CD4-positive, CD25-positive, alpha-beta regulatory T cell (primary cell): ENCODE data around the gene TM6SF1. TPM values are rescaled to one million over a fixed set of nuclear protein-coding genes. Genes with fewer than 3 reads are reported as not detected.
"Not testable (repeated sequence)": the region's sequence is repeated elsewhere in the genome, so short reads cannot be mapped to it uniquely, and the experiment has no call there.

ENCODE experiments used
- ATAC-seq, 2 donors: fragments of 150-1000 bp; cut with Tn5 transposase; one replicate each; pipeline ENCODE4 v1.10.0; 2021; ENCODE audit warnings: low read depth in 2 of 2, moderate number of reproducible peaks in 2 of 2, moderate library complexity in 1 of 2
- DNase-seq, 3 donors: peaks; one replicate each; pipeline versions ENCODE4 v3.0.0 to v3.0.0-alpha.2; 2012 to 2022; ENCODE audit warnings: mixed read lengths in 1 of 3
- H3K27ac ChIP-seq: one replicate; pipeline ENCODE4 v1.7.0; 2013; ENCODE audit warnings: mild to moderate bottlenecking, low read length; ENCODE audit not compliant: insufficient read depth, poor library complexity, severe bottlenecking
- H3K27me3 ChIP-seq: one replicate; pipeline ENCODE4 v1.7.0; 2013; ENCODE audit warnings: low read length; ENCODE audit not compliant: control insufficient read depth, insufficient read depth
- H3K36me3 ChIP-seq: one replicate; pipeline ENCODE4 v1.7.0; 2013; ENCODE audit warnings: mild to moderate bottlenecking, low read length, moderate library complexity; ENCODE audit not compliant: control insufficient read depth, insufficient read depth
- H3K4me1 ChIP-seq: 2 replicates; pipeline ENCODE4 v1.7.0; 2013; ENCODE audit warnings: mild to moderate bottlenecking, low read length; ENCODE audit not compliant: insufficient read depth, control insufficient read depth, poor library complexity, severe bottlenecking
- H3K4me3 ChIP-seq: one replicate; pipeline ENCODE4 v1.7.0; 2013; ENCODE audit warnings: low read depth, mild to moderate bottlenecking, low read length, moderate library complexity
- H3K9me3 ChIP-seq, 2 experiments: 1 replicate in 1 of 2; 2 replicates in 1 of 2; pipeline ENCODE4 v1.7.0; 2013; ENCODE audit warnings: low read length in 2 of 2, mild to moderate bottlenecking in 1 of 2, moderate library complexity in 1 of 2; ENCODE audit not compliant: control insufficient read depth in 2 of 2
- H3K27ac Mint-ChIP-seq, 3 donors: one replicate each; pipeline ENCODE4 v1.8.0; 2020 to 2022; ENCODE audit warnings: mild to moderate bottlenecking in 3 of 3, mixed read lengths in 3 of 3, moderate library complexity in 2 of 3
- H3K27me3 Mint-ChIP-seq: one replicate; pipeline ENCODE4 v1.8.0; 2022; ENCODE audit warnings: mild to moderate bottlenecking, mixed read lengths
- H3K36me3 Mint-ChIP-seq: one replicate; pipeline ENCODE4 v1.8.0; 2020; ENCODE audit warnings: mixed read lengths
- H3K4me1 Mint-ChIP-seq, 4 donors: one replicate each; pipeline ENCODE4 v1.8.0; 2020 to 2022; ENCODE audit warnings: mixed read lengths in 4 of 4, mild to moderate bottlenecking in 1 of 4
- H3K4me3 Mint-ChIP-seq, 4 donors: one replicate each; pipeline ENCODE4 v1.8.0; 2020 to 2022; ENCODE audit warnings: mild to moderate bottlenecking in 4 of 4, mixed read lengths in 4 of 4, moderate library complexity in 3 of 4
- H3K9me3 Mint-ChIP-seq, 7 donors: one replicate each; pipeline ENCODE4 v1.8.0; 2020 to 2022; ENCODE audit warnings: mixed read lengths in 7 of 7, mild to moderate bottlenecking in 3 of 7, moderate library complexity in 2 of 7
- polyA plus RNA-seq, 4 donors: library from polyadenylated mRNA; unstranded; fragments of 300-500 nt; fragmentation: Illumina TruSeq; gene quantifications; one replicate each; pipeline ENCODE4 v1.2.3, GENCODE V29; 2021
- total RNA-seq: library from RNA; stranded (reverse); gene quantifications from one replicate; pipeline ENCODE4 v1.2.3, GENCODE V29; 2022

TM6SF1 gene
- total and polyA plus RNA-seq, 5 donors from 2014 or later = 0.16 to 0.42 TPM; not detected in 3

DNA sequence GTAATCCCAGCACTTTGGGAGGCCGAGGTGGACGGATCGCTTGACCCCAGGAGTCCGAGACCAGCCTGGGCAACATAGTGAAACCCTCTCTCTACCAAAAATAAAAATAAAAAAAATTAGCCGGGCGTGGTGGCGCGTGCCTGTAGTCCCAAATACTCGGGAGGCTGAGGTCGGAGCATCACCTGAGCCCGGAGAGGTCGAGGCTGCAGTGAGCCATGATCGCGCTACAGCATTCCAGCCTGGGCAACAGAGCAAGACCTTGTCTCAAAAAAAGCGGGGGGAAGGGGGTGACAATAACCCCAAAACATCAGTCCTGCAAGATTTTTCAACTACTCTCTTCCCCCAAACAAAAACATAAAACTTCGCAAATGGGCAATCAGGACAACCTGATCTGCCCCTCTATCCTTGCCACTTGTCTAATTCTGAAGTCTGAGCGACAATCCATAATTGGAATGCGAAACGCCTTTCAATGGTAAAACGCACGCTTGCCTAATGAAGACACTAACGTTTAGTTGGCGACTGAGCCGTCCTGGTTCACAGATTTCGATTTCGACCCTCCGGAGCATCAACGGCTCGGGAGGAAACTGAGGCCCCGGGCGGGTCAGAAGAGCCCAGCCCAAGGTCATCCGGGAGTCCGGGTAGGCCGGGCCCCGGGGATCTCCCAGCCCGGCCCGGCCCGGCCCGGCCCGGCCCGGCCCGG is 41.3 kb upstream of the TM6SF1 start:
- Histone ChIP-seq H3K9me3 (no peaks in the 10 kb centered on the region), H3K27me3 (no peaks in the 10 kb centered on the region), H3K4me3 (peak overlapping the region; percentile 98), H3K27ac (peak overlapping the region; percentile 78), H3K4me1 (peaks cover 54% of the 10 kb centered on the region), H3K36me3 (peaks cover 12% of the 10 kb centered on the region)
- peak overlapping the region; percentile 34 to 88 (median 48) for H3K27ac Mint-ChIP-seq
- no peaks in the 10 kb centered on the region for H3K9me3 Mint-ChIP-seq
- no peaks in the 10 kb centered on the region for H3K36me3 Mint-ChIP-seq
- H3K27me3 Mint-ChIP-seq = no peaks in the 10 kb centered on the region
- H3K4me1 Mint-ChIP-seq = peaks cover 7 to 23% (median 19%) of the 10 kb centered on the region in 4 donors
- ATAC-seq = no peak
- DNase-seq = peak in 1 of 3 donors; percentile 30
- H3K4me3 Mint-ChIP-seq = no peak overlapping the region

DNA sequence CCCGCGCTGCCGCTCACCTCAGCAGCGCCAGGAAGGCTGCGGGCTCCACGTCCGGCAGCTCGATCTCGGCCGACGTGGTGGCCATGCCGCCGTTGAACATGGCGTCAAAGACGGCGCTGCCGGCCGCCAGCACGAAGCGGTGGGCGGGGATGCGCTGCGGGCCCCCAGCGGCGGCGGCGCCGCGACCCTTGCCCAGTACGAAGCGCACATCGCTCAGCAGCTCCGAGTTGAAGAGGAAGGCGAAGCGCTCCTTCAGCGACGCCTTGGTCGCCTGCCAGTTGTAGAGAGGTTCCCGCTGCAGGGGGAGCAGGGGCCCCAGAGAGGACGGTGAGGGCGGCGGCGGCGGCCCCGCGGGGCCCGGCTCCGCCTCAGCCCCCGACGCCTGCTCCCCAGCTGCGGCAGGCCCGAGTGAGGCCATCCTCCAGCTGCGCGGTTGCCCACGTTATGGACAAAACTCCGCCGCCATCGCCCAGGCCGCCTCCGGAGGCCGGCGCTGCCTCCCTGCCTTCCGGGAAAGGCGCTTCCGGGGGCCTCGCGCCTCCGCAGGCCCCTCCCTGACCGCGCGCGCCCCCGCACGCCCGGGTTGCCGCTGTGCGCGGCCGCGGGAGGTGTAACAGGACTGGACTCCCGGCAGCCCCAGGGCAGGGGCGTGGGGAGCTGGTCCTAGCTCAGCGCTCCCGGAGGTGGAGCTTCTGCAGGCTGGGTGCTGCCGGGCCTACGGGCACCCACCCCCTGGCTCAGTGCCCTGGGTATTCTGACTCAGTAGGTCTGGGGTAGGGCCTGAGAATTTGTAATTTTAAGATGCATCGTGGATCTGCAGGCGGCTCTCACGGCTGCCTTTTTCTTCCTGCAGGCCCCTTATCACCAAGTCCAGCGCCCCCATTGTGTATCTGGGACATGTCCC is 40.5 kb upstream of the TM6SF1 start, which contains the start of gene BTBD1:
BTBD1 (minus strand) TSS at position 519 of the 904 bp plus-strand sequence; CDS start at position 418, 101 bp downstream.
- ATAC-seq = peak; percentile 80 to 86
- H3K4me1 Mint-ChIP-seq = peaks cover 7 to 23% (median 19%) of the 10 kb centered on the region in 4 donors
- no peaks in the 10 kb centered on the region for H3K27me3 ChIP-seq

DNA sequence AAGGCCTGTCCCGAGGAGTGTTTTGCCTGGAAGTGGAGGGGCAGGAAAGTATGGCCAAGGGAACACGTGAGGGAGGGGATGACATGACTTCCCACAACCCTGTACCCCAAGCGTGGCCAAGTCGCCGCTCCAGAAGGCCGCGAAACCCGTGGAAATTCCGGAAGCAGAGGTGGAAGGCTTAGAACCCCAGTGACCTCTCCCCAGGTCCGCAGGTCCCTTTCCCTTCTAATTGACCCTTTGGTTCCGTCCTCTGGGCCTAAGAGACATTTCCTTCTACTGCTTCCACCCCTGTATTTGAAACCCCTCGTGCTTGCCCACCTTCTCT is 39.8 kb upstream of the TM6SF1 start:
- peak overlapping the region; percentile 78 for H3K27ac ChIP-seq
- Mint-ChIP-seq H3K9me3 (peaks cover 0 to 5% (median 2%) of the 10 kb centered on the region in 7 donors), H3K4me1 (peaks cover 7 to 23% (median 19%) of the 10 kb centered on the region in 4 donors), H3K36me3 (no peaks in the 10 kb centered on the region), H3K27me3 (no peaks in the 10 kb centered on the region), H3K4me3 (peak overlapping the region in 3 of 4 donors; percentile 81 to 93 (median 81)), H3K27ac (peak overlapping the region in 2 of 3 donors; percentile 62 to 87)
- peaks cover 2% of the 10 kb centered on the region for H3K36me3 ChIP-seq
- H3K4me3 ChIP-seq = peak overlapping the region; percentile 35
- no peaks in the 10 kb centered on the region for H3K27me3 ChIP-seq
- ATAC-seq = no peak
- no peaks in the 10 kb centered on the region for H3K9me3 ChIP-seq
- peaks cover 39% of the 10 kb centered on the region for H3K4me1 ChIP-seq
- no peak for DNase-seq

More for the DNA sequence above, 40.5 kb upstream of the TM6SF1 start, which contains the start of gene BTBD1:
- peak within 1 kb of the TSS; percentile 48 to 88 (median 87) for H3K27ac Mint-ChIP-seq
- peak within 1 kb of the TSS in 3 of 4 donors; percentile 81 to 93 (median 81) for H3K4me3 Mint-ChIP-seq
- H3K36me3 Mint-ChIP-seq = no peaks in the 10 kb centered on the region
- H3K9me3 ChIP-seq = no peaks in the 10 kb centered on the region
- H3K27me3 Mint-ChIP-seq = no peaks in the 10 kb centered on the region
- H3K4me1 ChIP-seq = peaks cover 46% of the 10 kb centered on the region
- peak within 1 kb of the TSS; percentile 98 for H3K4me3 ChIP-seq
- DNase-seq = peak; percentile 68 to 90 (median 75)
- H3K9me3 Mint-ChIP-seq = no peaks in the 10 kb centered on the region
- peak within 1 kb of the TSS; percentile 78 for H3K27ac ChIP-seq
- peaks cover 6% of the 10 kb centered on the region for H3K36me3 ChIP-seq

DNA sequence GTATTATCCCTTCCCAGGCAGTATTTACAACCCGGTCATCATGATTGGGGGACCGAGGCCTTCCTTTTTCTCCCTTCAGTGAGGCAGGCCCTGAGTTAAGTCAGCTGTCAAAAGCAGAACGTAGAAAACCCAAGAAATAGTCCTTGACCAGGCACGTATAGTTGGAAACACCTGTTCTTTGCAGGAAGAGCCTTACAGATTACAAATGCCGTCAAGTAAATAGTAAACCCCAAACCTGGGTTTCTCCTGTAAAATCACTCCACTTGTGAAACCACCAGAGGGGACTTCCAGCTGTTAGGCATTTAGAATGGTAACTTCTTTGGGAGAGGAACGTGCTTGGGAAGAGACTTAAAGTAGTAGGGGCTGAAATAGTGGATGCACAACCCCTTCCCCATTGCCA is 39.4 kb upstream of the TM6SF1 start:
- ATAC-seq = no peak
- peak overlapping the region; percentile 14 for H3K27ac ChIP-seq
- no peak overlapping the region for H3K4me3 ChIP-seq
- no peaks in the 10 kb centered on the region for H3K27me3 ChIP-seq
- Mint-ChIP-seq H3K9me3 (peaks cover 0 to 5% (median 2%) of the 10 kb centered on the region in 7 donors), H3K4me1 (peaks cover 7 to 23% (median 19%) of the 10 kb centered on the region in 4 donors), H3K27ac (peak overlapping the region; percentile 26 to 87 (median 62)), H3K36me3 (no peaks in the 10 kb centered on the region), H3K27me3 (no peaks in the 10 kb centered on the region), H3K4me3 (peak overlapping the region in 3 of 4 donors; percentile 81 to 93 (median 81))
- no peak for DNase-seq
- H3K9me3 ChIP-seq = peaks cover under 1 to 1% of the 10 kb centered on the region in 2 experiments
- H3K36me3 ChIP-seq = peaks cover 2% of the 10 kb centered on the region
- peaks cover 35% of the 10 kb centered on the region for H3K4me1 ChIP-seq

DNA sequence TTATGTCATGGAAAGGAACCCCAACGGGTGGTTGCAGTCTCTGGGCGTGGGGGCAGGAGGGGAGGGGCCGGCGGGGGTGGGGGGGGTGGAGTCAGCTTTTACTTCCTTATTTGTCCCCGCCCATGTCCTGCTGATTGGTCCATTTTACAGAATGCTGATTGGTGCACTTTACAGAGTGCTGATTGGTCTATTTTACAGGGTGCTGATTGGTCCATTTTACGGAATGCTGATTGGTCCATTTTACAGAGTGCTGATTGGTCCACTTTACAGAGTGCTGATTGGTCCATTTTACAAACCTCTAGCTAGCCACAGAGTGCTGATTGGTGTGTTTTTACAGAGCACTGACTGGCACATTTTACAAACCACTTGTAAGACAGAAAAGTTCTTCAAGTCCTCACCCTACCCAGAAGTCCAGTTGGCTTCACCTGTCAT is 38.2 kb upstream of the TM6SF1 start:
- peak overlapping the region; percentile 38 to 51 (median 43) for H3K27ac Mint-ChIP-seq
- not testable (repeated sequence) for H3K9me3 ChIP-seq, ATAC-seq, H3K27ac ChIP-seq, H3K4me3 ChIP-seq, H3K27me3 Mint-ChIP-seq, H3K27me3 ChIP-seq, H3K36me3 ChIP-seq, H3K36me3 Mint-ChIP-seq
- peaks cover 0 to 11% (median 3%) of the 10 kb centered on the region in 7 donors for H3K9me3 Mint-ChIP-seq
- peak; percentile 28 to 59 (median 48) for DNase-seq
- H3K4me1 Mint-ChIP-seq = peaks cover 7 to 23% (median 19%) of the 10 kb centered on the region in 4 donors
- peak overlapping the region in 3 of 4 donors; percentile 43 to 89 (median 53) for H3K4me3 Mint-ChIP-seq
- peaks cover 23% of the 10 kb centered on the region for H3K4me1 ChIP-seq

DNA sequence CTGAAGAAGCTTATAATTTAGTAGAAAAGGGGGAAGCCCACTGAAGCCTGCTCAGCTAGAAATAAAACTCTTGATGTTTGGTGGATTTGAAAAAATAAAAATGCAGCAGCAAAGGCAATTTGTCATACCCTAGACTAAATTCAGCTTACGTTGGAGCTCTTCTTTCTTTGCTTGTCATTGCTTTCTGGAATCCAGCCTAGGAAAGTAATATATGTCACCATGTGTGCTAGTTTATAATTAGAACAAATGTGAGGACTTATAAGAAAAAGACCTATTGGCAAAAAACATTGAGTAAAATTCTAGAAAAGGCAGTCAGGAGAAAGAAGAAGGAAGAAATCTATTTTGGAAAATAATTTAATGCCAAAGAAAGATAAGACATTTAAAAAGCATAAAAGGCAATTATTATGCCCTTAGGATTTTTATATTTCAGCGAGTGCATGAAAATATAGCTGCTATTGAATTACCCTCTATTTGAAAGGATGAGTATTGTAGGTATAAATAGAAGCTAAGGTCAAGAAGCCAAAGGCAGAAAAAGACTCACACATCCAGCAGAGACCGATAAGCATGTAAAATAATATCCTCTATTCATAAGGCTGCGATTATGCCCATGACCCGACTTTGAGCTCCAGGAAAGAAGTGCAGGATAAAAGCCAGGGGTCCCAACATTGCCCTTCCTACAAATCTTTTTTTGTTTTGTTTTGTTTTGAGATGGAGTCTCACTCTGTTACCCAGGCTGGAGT is 29.8 kb upstream of the TM6SF1 start:
- H3K4me1 ChIP-seq = no peaks in the 10 kb centered on the region
- Mint-ChIP-seq H3K36me3 (no peaks in the 10 kb centered on the region), H3K4me3 (no peak overlapping the region), H3K27ac (no peak overlapping the region), H3K4me1 (no peaks in the 10 kb centered on the region), H3K27me3 (peaks cover 52% of the 10 kb centered on the region), H3K9me3 (peaks cover 1 to 15% (median 7%) of the 10 kb centered on the region in 7 donors)
- H3K27ac ChIP-seq = no peak overlapping the region
- DNase-seq = no peak
- H3K27me3 ChIP-seq = peaks cover 14% of the 10 kb centered on the region
- H3K4me3 ChIP-seq = no peak overlapping the region
- no peaks in the 10 kb centered on the region for H3K36me3 ChIP-seq
- ATAC-seq = no peak
- H3K9me3 ChIP-seq = peaks cover 8 to 9% of the 10 kb centered on the region in 2 experiments

DNA sequence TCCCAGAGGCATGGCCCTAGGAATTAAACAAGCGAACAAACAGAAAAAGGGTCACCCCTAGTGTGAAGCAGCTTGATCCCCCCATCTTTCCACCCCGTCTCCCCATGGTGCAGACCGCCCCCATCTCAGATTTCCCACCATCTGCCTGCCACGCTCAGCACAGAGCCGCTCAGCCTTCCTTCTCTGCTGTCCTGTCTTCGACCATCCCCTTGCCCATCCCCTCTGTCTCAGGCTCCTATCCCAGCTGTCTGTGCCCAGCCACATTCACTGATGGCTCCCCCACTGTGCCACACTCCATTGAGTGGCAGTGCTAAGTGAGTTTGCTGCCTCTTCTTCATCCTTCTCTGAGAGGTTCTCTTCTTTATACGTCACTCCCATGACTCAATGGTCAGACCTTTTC is 28.7 kb upstream of the TM6SF1 start:
- H3K4me1 Mint-ChIP-seq = no peaks in the 10 kb centered on the region
- Histone ChIP-seq H3K4me1 (no peaks in the 10 kb centered on the region), H3K4me3 (no peak overlapping the region), H3K27me3 (peaks cover 14% of the 10 kb centered on the region), H3K27ac (no peak overlapping the region), H3K9me3 (peaks cover under 1 to 2% of the 10 kb centered on the region in 2 experiments), H3K36me3 (no peaks in the 10 kb centered on the region)
- H3K4me3 Mint-ChIP-seq = no peak overlapping the region
- peak overlapping the region in 2 of 3 donors; percentile 34 to 49 for H3K27ac Mint-ChIP-seq
- DNase-seq (no peak), ATAC-seq (no peak)
- H3K27me3 Mint-ChIP-seq = peaks cover 50% of the 10 kb centered on the region
- H3K9me3 Mint-ChIP-seq = peaks cover 1 to 12% (median 7%) of the 10 kb centered on the region in 7 donors
- no peaks in the 10 kb centered on the region for H3K36me3 Mint-ChIP-seq
